Activated CD8-positive, alpha-beta T cell treated with anti-CD3 and anti-CD28 coated beads for 36 hours (primary cell): ENCODE results near the gene GOLGA2. TPM values are rescaled to one million over a fixed set of nuclear protein-coding genes. Genes with fewer than 3 reads are reported as not detected.
A peak's percentile ranks its signal among the peaks of the same experiment; 100 is the strongest.

Experiments used
- ATAC-seq: fragments of 200-7000 bp; cut with Tn5 transposase; one replicate; pipeline ENCODE4 v1.10.0; 2021; ENCODE audit warnings: mild to moderate bottlenecking, moderate library complexity
- CTCF ChIA-PET: fragments of 350-600 bp; sonication (Branson Sonifier 250); formaldehyde crosslinking; loops from one replicate; lab custom pipeline; 2021; ENCODE audit warnings: antibody characterized with exemption; lab: Charles Lee
- POLR2A ChIA-PET: fragments of 350-600 bp; sonication (Branson Sonifier 250); formaldehyde crosslinking; loops from one replicate; lab custom pipeline; 2021; ENCODE audit warnings: antibody characterized with exemption; lab: Charles Lee
- DNase-seq: peaks from one replicate; pipeline ENCODE4 v3.0.0-alpha.2; 2020
- H3K27ac Mint-ChIP-seq: one replicate; pipeline ENCODE4 v1.8.0; 2021; ENCODE audit warnings: mild to moderate bottlenecking, mixed read lengths
- H3K27me3 Mint-ChIP-seq: one replicate; pipeline ENCODE4 v1.8.0; 2021; ENCODE audit warnings: mixed read lengths
- H3K36me3 Mint-ChIP-seq: one replicate; pipeline ENCODE4 v1.8.0; 2021; ENCODE audit warnings: low read depth, mixed read lengths
- H3K4me1 Mint-ChIP-seq: one replicate; pipeline ENCODE4 v1.8.0; 2021; ENCODE audit warnings: low read depth, mixed read lengths
- H3K4me3 Mint-ChIP-seq: one replicate; pipeline ENCODE4 v1.8.0; 2021; ENCODE audit warnings: mild to moderate bottlenecking, moderate library complexity, mixed read lengths
- H3K9me3 Mint-ChIP-seq: one replicate; pipeline ENCODE4 v1.8.0; 2021; ENCODE audit warnings: mixed read lengths
- intact Hi-C: fragments of 100-400 bp; cut with micrococcal nuclease; formaldehyde crosslinking; loops from one replicate; pipeline ENCODE4 v1.10.0; 2022
- total RNA-seq, 2 experiments: library from RNA; stranded (reverse); gene quantifications; one replicate each; pipeline ENCODE4 v1.2.3, GENCODE V29; 2021
- TF ChIP-seq, protein P1 (sequence below): fragments of 200-600 bp; IDR thresholded peaks from one replicate; pipeline ENCODE4 v1.8.0; 2022; ENCODE audit warnings: antibody characterized with exemption, mild to moderate bottlenecking

Gene GOLGA2
- total RNA-seq, 2 experiments from 2014 or later = 29.8 to 34.6 TPM

DNA sequence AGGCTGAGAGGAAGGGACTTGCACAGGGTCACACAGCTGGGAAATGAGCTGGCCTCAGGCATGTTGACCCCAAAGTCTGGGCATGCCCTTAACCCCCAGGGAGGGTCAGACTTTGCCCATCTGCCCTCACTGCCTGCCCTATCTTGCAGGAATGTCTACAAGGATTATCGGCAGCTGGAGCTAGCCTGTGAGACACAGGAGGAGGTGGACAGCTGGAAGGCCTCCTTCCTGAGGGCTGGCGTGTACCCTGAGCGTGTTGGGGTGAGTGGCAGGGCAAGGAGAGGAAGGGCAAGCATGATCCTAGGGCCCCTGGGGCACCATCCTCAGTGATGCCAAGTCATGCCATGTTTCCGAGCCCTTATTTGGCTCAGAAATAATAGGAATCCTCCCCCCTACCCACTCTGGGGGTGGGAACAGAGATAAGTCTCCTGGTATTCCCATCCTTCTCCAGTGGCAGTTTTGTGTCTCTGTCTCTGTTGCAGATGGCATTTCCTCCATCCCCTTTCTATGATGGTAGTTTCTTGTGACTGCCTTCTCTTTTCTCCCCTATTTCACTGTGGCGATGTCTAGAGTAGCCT is 28.5 kb downstream of the GOLGA2 start:
- intact Hi-C loops = no loop called here
- POLR2A ChIA-PET = no interaction called here
- Mint-ChIP-seq H3K27me3 (peaks cover 20% of the 10 kb centered on the region), H3K4me3 (no peak overlapping the region), H3K4me1 (peaks cover 26% of the 10 kb centered on the region), H3K27ac (no peak overlapping the region), H3K9me3 (no peaks in the 10 kb centered on the region), H3K36me3 (no peaks in the 10 kb centered on the region)
- ATAC-seq (no peak), DNase-seq (no peak)
- TF ChIP-seq, protein P1, sequence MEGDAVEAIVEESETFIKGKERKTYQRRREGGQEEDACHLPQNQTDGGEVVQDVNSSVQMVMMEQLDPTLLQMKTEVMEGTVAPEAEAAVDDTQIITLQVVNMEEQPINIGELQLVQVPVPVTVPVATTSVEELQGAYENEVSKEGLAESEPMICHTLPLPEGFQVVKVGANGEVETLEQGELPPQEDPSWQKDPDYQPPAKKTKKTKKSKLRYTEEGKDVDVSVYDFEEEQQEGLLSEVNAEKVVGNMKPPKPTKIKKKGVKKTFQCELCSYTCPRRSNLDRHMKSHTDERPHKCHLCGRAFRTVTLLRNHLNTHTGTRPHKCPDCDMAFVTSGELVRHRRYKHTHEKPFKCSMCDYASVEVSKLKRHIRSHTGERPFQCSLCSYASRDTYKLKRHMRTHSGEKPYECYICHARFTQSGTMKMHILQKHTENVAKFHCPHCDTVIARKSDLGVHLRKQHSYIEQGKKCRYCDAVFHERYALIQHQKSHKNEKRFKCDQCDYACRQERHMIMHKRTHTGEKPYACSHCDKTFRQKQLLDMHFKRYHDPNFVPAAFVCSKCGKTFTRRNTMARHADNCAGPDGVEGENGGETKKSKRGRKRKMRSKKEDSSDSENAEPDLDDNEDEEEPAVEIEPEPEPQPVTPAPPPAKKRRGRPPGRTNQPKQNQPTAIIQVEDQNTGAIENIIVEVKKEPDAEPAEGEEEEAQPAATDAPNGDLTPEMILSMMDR = no peak
- CTCF ChIA-PET = no interaction called here

DNA sequence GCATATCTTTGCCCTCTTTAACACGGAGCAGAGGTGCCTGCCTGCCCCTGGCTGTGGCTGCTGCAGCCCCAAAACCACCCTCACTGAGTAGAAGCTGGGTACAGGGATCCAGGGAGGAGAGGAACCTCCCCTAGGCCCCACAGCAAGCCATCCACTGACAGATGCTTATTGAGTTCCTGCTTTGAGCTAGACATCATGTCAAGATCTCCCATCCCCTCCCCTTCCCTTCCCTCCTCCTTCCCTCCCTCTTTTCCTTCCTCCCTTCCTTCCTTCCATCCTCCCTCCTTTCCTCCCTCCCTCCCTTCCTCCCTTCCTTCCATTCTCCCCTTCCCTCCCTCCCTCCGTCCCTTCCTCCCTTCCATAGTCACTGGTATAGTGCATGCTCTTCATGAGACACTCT is 29.3 kb downstream of the GOLGA2 start:
- ATAC-seq (no peak), DNase-seq (no peak)
- TF ChIP-seq, protein P1 = no peak
- no peaks in the 10 kb centered on the region for H3K9me3 Mint-ChIP-seq
- H3K27ac Mint-ChIP-seq = no peak overlapping the region
- ChIA-PET CTCF (no interaction called here), POLR2A (no interaction called here)
- intact Hi-C loops = no loop called here
- no peaks in the 10 kb centered on the region for H3K36me3 Mint-ChIP-seq
- H3K4me1 Mint-ChIP-seq = peaks cover 24% of the 10 kb centered on the region
- no peak overlapping the region for H3K4me3 Mint-ChIP-seq
- H3K27me3 Mint-ChIP-seq = peaks cover 19% of the 10 kb centered on the region

DNA sequence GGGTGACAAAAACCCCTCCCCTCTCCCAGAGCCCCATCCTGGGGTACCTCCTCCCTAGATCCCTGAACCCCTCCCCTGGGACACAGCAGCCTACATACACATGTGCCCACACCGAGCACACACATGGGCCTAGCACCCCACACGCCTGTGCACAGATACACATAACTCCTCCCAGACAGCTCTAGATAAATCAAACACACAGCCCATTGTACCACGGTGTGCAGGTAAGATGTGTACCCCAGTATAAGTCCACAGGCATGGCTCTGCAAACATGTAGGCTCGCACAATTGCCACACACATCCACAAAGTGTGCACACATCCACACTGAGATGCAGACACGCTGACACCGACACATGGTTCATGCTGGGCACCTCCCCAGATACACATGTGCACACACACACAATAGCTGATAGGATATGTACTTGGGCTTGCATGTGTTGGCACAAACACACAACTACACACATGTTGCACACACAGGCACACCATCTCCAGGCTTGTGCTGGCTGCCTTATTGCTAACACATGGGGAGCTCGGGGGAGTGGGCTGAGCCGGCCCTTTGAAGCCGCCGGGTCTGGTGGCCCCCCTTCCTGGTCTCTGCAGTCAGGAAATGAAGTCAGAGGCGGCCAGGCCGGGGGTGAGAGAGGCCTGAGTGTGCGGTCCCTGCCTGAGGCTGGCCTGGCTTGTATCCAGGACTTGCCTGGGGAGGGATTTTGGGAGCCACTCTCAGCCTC is 30.2 kb downstream of the GOLGA2 start:
- CTCF ChIA-PET = interaction anchor here (1.1 kb wide), 1 partner anchor 9 kb away, joined by 3 read pairs; no protein-coding TSS in a partner anchor
- H3K4me1 Mint-ChIP-seq = peaks cover 21% of the 10 kb centered on the region
- POLR2A ChIA-PET = no interaction called here

DNA sequence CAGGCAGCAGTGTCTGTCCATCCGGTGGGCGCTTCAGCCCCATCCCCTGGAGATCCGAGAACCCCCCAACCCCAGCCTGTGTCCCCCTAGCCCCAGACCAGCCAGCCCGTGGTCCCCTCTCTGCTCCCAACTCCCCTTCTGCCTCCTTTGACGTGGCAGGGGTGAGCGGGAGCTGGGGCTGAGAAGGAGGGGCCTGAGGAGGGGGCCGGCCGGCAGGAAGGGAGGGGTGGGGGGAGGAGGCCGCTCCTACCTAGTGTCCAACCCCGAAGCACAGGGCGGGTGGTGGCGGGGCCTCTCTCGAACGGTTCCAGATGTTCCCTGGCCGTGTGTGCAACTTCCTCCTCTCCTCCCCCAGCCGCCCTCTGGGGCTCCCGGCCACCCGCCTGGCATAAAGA is 31.0 kb downstream of the GOLGA2 start:
- Mint-ChIP-seq H3K9me3 (no peaks in the 10 kb centered on the region), H3K27me3 (peaks cover 17% of the 10 kb centered on the region), H3K4me3 (no peak overlapping the region), H3K36me3 (no peaks in the 10 kb centered on the region), H3K4me1 (peaks cover 19% of the 10 kb centered on the region), H3K27ac (no peak overlapping the region)
- POLR2A ChIA-PET = no interaction called here
- DNase-seq (no peak), ATAC-seq (no peak)
- CTCF ChIA-PET = interaction anchor here (1.1 kb wide), 1 partner anchor 10 kb away, joined by 3 read pairs; no protein-coding TSS in a partner anchor
- TF ChIP-seq, protein P1 = no peak
- intact Hi-C loops = no loop called here

More for the DNA sequence above, 30.2 kb downstream of the GOLGA2 start:
- no peaks in the 10 kb centered on the region for H3K36me3 Mint-ChIP-seq
- ATAC-seq (no peak), DNase-seq (peak; percentile 18)
- no peak overlapping the region for H3K4me3 Mint-ChIP-seq
- intact Hi-C loops = no loop called here
- no peak overlapping the region for H3K27ac Mint-ChIP-seq
- TF ChIP-seq, protein P1 = no peak
- H3K27me3 Mint-ChIP-seq = peaks cover 16% of the 10 kb centered on the region
- no peaks in the 10 kb centered on the region for H3K9me3 Mint-ChIP-seq

DNA sequence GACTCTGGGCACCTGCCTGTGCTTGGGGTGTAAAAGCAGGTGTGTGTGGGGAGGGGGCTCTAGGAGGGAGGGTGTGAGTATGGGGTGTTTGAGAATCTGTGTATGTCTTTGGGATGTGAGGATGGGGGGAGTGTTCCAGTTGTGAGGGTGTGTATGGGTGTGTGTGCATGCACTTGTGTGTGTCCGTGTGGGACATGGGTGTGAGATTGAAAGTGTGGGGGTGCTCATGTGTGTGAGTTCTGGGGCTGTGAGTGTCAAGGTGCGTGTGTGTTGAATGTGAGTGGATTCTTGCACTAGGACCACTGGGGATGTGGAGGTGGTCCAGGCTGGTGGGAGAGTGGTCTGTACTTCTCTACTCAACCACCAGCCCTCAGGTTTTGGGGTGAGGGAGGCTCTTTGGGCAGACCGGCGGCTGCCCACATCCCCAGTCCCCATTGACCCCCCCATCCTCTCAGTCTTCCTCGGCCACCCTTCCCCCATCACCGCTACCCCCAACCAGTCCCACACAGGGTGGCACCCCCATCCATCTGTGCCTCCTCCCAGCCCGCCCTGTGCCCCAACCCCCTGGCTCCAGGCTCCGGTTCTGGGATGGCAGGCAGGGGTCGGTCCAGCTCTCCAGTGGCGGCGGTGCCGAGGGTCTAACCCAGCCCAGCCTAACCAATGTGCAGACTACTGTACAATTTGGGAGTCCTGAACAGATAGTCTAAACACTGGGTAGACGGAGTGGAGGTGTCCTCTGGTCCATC is 31.5 kb downstream of the GOLGA2 start:
- TF ChIP-seq, protein P1 = no peak
- Mint-ChIP-seq H3K36me3 (no peaks in the 10 kb centered on the region), H3K4me3 (no peak overlapping the region), H3K4me1 (peaks cover 15% of the 10 kb centered on the region), H3K27ac (no peak overlapping the region), H3K9me3 (no peaks in the 10 kb centered on the region), H3K27me3 (peaks cover 17% of the 10 kb centered on the region)
- ChIA-PET CTCF (no interaction called here), POLR2A (no interaction called here)
- ATAC-seq (no peak), DNase-seq (no peak)
- intact Hi-C loops = no loop called here
